Caco-2 (cell line): ENCODE data around the gene ADD3. TPM values are rescaled to one million over a fixed set of nuclear protein-coding genes. Genes with fewer than 3 reads are reported as not detected.

Experiments
- BruUV-seq: library from RNA; stranded (reverse); fragments of 400-500 nt; replicated peaks from 2 replicates; lab custom pipeline; 2021; lab: Mats Ljungman, UMichigan
- CTCF ChIA-PET: fragments of 300-600 bp; sonication (Branson Sonifier 250); formaldehyde crosslinking; loops from one replicate; lab custom pipeline; 2022; ENCODE audit warnings: antibody characterized with exemption; lab: Charles Lee
- POLR2A ChIA-PET: fragments of 300-600 bp; sonication (Branson Sonifier 250); formaldehyde crosslinking; loops from one replicate; lab custom pipeline; 2022; ENCODE audit warnings: antibody characterized with exemption; lab: Charles Lee
- DNase-seq, 2 experiments: peaks; one replicate each; pipeline versions ENCODE4 v3.0.0 to v3.0.0-alpha.2; 2020 to 2022
- H3K27me3 ChIP-seq: replicated peaks from 2 replicates; pipeline ENCODE4 v1.6.0; 2011; ENCODE audit warnings: low read length; ENCODE audit not compliant: control insufficient read depth, insufficient read depth
- H3K36me3 ChIP-seq: 2 replicates; pipeline ENCODE4 v1.5.1; 2011; ENCODE audit warnings: low read length; ENCODE audit not compliant: control insufficient read depth, insufficient read depth
- H3K4me1 ChIP-seq: fragments of 250-450 bp; sonication (Bioruptor Pico); 2 replicates; pipeline ENCODE4 v1.5.1; 2020; ENCODE audit warnings: mild to moderate bottlenecking
- H3K4me3 ChIP-seq: 2 replicates; pipeline ENCODE4 v1.5.1; 2011; ENCODE audit warnings: low read depth, mild to moderate bottlenecking, control low read depth, low read length
- H3K9me3 ChIP-seq: fragments of 250-450 bp; sonication (Bioruptor Pico); 2 replicates; pipeline ENCODE4 v1.5.1; 2020; ENCODE audit warnings: mild to moderate bottlenecking, moderate library complexity
- H3K27ac Mint-ChIP-seq: one replicate; pipeline ENCODE4 v1.8.0; 2022; ENCODE audit warnings: mixed read lengths; ENCODE audit not compliant: unreplicated experiment
- H3K27me3 Mint-ChIP-seq: one replicate; pipeline ENCODE4 v1.8.0; 2022; ENCODE audit warnings: mixed read lengths; ENCODE audit not compliant: insufficient read depth, unreplicated experiment
- H3K36me3 Mint-ChIP-seq: one replicate; pipeline ENCODE4 v1.8.0; 2022; ENCODE audit warnings: mild to moderate bottlenecking, mixed read lengths; ENCODE audit not compliant: insufficient read depth, unreplicated experiment
- H3K4me1 Mint-ChIP-seq: one replicate; pipeline ENCODE4 v1.8.0; 2022; ENCODE audit warnings: low read depth, mixed read lengths; ENCODE audit not compliant: unreplicated experiment
- H3K4me3 Mint-ChIP-seq: one replicate; pipeline ENCODE4 v1.8.0; 2022; ENCODE audit warnings: mild to moderate bottlenecking, moderate library complexity, mixed read lengths; ENCODE audit not compliant: unreplicated experiment
- H3K9me3 Mint-ChIP-seq: one replicate; pipeline ENCODE4 v1.8.0; 2022; ENCODE audit warnings: mixed read lengths; ENCODE audit not compliant: unreplicated experiment
- intact Hi-C: fragments of 100-400 bp; cut with micrococcal nuclease; formaldehyde crosslinking; loops from one replicate; pipeline ENCODE4 v1.10.0; 2022; ENCODE audit not compliant: unreplicated experiment
- total RNA-seq: library from RNA; stranded (reverse); gene quantifications from 2 replicates; pipeline ENCODE4 v1.2.3, GENCODE V29; 2022
- TF ChIP-seq, protein P1 (sequence below), 2 experiments: fragments of 200-600 bp in 1 of 2; IDR thresholded peaks; 1 replicate in 1 of 2; 2 replicates in 1 of 2; pipeline versions ENCODE4 v1.5.1 to v1.8.0; 2011 to 2022; ENCODE audit warnings: antibody characterized with exemption in 1 of 2, control low read depth in 1 of 2, inconsistent platforms in 1 of 2, low read depth in 1 of 2, low read length in 1 of 2, mild to moderate bottlenecking in 1 of 2, moderate library complexity in 1 of 2; ENCODE audit not compliant: insufficient read depth in 1 of 2, severe bottlenecking in 1 of 2, unreplicated experiment in 1 of 2

The ADD3 gene
- total RNA-seq, 1 experiment from 2014 or later: 264 TPM

DNA sequence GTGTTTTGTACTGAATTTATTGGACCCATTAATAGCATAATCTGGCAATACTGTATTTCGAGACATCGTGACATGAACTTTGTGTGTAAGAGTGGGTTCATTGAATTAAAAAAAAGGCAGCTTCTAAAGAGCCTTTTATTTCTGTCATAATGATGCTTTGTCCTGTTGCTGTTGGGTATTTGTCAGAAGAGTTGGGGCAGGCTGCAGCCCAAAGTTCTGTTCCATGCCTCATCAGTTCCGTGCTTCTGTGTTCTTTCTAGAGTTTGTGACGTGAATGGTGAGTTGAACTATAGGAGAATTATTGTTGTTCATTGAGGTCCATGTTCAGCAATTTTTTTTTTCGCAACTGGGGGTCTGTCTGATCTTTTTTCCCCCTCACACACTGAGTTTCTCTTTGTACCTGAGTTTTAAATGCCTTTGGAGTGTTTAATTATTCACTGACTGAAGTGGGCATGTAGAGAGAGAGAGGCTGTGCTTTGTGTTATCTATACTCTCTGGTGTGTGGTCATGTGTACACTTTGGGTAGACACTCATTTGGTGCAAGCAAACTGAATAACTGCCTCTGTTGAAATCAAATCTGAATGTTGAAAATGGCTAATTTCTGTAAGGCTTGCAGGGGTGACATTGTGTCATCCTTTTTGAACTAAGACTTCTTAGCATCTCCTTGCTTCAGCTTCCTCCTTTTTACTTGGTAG lies 69.8 kb downstream of the ADD3 start:
- no peak for DNase-seq
- POLR2A ChIA-PET: interaction anchor here (0.7 to 1.0 kb wide), 3 partner anchors 67 to 154 kb away, joined by 3 to 5 read pairs (median 3); partner anchors contain the start of gene XPNPEP1
- Histone ChIP-seq H3K9me3 (no peaks in the 10 kb centered on the region), H3K27me3 (no peaks in the 10 kb centered on the region), H3K4me3 (no peak overlapping the region), H3K36me3 (no peaks in the 10 kb centered on the region; the same call in 1 of the 2 replicates), H3K4me1 (peaks cover 61% of the 10 kb centered on the region)
- CTCF ChIA-PET: interaction anchor here (1.0 to 1.3 kb wide), 2 partner anchors 10 to 193 kb away, joined by 4 to 10 read pairs; no protein-coding TSS in a partner anchor
- no TSS peak for BruUV-seq
- Mint-ChIP-seq H3K36me3 (peaks cover 27% of the 10 kb centered on the region), H3K27me3 (no peaks in the 10 kb centered on the region), H3K9me3 (no peaks in the 10 kb centered on the region), H3K27ac (peak overlapping the region; percentile 36), H3K4me3 (peak overlapping the region; percentile 42), H3K4me1 (peaks cover 53% of the 10 kb centered on the region)
- TF ChIP-seq, protein P1, sequence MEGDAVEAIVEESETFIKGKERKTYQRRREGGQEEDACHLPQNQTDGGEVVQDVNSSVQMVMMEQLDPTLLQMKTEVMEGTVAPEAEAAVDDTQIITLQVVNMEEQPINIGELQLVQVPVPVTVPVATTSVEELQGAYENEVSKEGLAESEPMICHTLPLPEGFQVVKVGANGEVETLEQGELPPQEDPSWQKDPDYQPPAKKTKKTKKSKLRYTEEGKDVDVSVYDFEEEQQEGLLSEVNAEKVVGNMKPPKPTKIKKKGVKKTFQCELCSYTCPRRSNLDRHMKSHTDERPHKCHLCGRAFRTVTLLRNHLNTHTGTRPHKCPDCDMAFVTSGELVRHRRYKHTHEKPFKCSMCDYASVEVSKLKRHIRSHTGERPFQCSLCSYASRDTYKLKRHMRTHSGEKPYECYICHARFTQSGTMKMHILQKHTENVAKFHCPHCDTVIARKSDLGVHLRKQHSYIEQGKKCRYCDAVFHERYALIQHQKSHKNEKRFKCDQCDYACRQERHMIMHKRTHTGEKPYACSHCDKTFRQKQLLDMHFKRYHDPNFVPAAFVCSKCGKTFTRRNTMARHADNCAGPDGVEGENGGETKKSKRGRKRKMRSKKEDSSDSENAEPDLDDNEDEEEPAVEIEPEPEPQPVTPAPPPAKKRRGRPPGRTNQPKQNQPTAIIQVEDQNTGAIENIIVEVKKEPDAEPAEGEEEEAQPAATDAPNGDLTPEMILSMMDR (IDR thresholded peaks at IDR 0.05; ENCODE audit: insufficient read depth in 1 of 2, low read depth in 1 of 2, low read length in 1 of 2, severe bottlenecking in 1 of 2, unreplicated experiment in 1 of 2): no peak
- intact Hi-C loops: loop anchor here (1.0 kb wide), 2 partner anchors 9 to 70 kb away; partner anchors contain the start of gene ADD3

DNA sequence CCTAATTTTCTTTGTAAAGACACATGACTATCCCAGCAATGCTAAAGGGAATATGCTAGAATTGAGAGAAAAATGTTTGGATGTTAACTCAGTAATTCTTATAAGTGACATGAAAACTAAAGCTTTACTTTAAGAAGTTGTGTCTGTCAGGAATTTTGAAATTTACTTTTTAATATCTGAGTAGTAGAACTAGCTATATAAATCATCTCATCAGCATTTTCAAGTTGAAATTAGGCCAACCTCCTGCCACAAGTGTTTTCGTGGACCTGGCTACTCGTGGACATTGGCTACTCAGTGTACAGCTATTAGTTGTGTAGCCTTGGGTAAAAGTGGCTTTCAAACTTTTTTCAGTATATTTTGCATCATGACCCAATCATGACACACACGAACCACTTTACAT lies 70.5 kb downstream of the ADD3 start:
- intact Hi-C loops: no loop called here
- Histone ChIP-seq H3K9me3 (no peaks in the 10 kb centered on the region), H3K27me3 (no peaks in the 10 kb centered on the region), H3K4me3 (no peak overlapping the region), H3K4me1 (peaks cover 64% of the 10 kb centered on the region), H3K36me3 (no peaks in the 10 kb centered on the region)
- ChIA-PET CTCF (no interaction called here), POLR2A (interaction anchor here (0.7 kb wide), 1 partner anchor 74 kb away, joined by 3 read pairs; no protein-coding TSS in a partner anchor)
- TF ChIP-seq, protein P1 (IDR thresholded peaks at IDR 0.05; ENCODE audit: insufficient read depth in 1 of 2, low read depth in 1 of 2, low read length in 1 of 2, severe bottlenecking in 1 of 2, unreplicated experiment in 1 of 2): no peak
- Mint-ChIP-seq H3K27ac (no peak overlapping the region), H3K27me3 (no peaks in the 10 kb centered on the region), H3K36me3 (peaks cover 27% of the 10 kb centered on the region), H3K4me3 (no peak overlapping the region), H3K9me3 (no peaks in the 10 kb centered on the region), H3K4me1 (peaks cover 57% of the 10 kb centered on the region)
- no TSS peak for BruUV-seq
- DNase-seq: no peak

DNA sequence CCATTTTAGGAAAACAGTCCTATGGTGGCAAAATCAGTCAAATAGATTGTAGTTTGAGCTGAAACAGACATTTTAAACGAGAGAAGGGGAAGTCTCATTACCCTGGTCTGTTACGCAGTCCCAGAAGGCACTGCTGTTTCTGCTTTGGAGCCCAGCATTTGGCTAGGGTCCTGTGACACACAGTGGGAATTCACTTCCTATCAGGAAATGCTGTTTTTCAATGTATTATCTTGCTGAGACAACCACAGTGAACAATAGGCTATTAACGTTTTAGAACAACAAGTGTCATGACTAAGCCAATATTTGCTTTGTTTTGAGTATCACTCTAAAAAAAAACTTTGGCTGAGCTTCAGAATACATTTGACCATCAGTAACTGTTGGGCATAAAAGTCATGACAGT lies 74.1 kb downstream of the ADD3 start:
- Histone ChIP-seq H3K27me3 (no peaks in the 10 kb centered on the region), H3K9me3 (no peaks in the 10 kb centered on the region), H3K36me3 (no peaks in the 10 kb centered on the region), H3K4me1 (peaks cover 36% of the 10 kb centered on the region), H3K4me3 (no peak overlapping the region)
- Mint-ChIP-seq H3K4me3 (no peak overlapping the region), H3K27ac (no peak overlapping the region), H3K36me3 (peaks cover 26% of the 10 kb centered on the region), H3K9me3 (no peaks in the 10 kb centered on the region), H3K4me1 (peaks cover 41% of the 10 kb centered on the region), H3K27me3 (no peaks in the 10 kb centered on the region)
- DNase-seq: no peak
- intact Hi-C loops: no loop called here
- no TSS peak for BruUV-seq
- CTCF ChIA-PET: no interaction called here
- TF ChIP-seq, protein P1 (IDR thresholded peaks at IDR 0.05; ENCODE audit: insufficient read depth in 1 of 2, low read depth in 1 of 2, low read length in 1 of 2, severe bottlenecking in 1 of 2, unreplicated experiment in 1 of 2): no peak
- POLR2A ChIA-PET: no interaction called here
